ENCODE data around the gene PARP16. TPM values are rescaled to one million over a fixed set of nuclear protein-coding genes. Genes with fewer than 3 reads are reported as not detected.

Gene PARP16
- total RNA-seq, 1 donor from 2014 or later = 2.8 TPM

DNA sequence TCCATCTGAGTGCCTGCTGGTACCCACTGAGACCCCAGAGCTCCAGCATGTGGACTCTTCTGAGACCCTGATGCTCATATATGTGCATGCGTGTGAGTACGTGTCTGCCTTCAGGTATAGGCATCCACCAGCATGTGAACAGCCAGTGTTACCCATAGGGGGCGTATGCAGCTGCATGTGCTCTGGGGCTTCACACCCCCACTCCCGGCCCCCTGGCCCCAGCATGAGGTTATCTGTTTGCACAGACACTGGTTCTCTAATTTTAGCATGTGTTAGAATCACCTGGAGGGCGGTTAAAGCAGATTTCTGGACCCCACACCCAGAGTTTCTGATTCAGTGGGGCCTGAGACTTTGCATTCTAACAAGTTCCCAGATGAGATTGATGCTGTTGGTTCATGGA is 74.6 kb downstream of the PARP16 start:
- Mint-ChIP-seq H3K4me3 (ENCODE audit: unreplicated experiment) (no peak overlapping the region), H3K27me3 (ENCODE audit: unreplicated experiment) (peaks cover 3% of the 10 kb centered on the region), H3K9me3 (ENCODE audit: unreplicated experiment) (no peaks in the 10 kb centered on the region), H3K4me1 (ENCODE audit: unreplicated experiment) (no peaks in the 10 kb centered on the region), H3K27ac (ENCODE audit: unreplicated experiment) (no peak overlapping the region), H3K36me3 (ENCODE audit: low read depth, unreplicated experiment) (no peaks in the 10 kb centered on the region)
- TF ChIP-seq, protein P1, sequence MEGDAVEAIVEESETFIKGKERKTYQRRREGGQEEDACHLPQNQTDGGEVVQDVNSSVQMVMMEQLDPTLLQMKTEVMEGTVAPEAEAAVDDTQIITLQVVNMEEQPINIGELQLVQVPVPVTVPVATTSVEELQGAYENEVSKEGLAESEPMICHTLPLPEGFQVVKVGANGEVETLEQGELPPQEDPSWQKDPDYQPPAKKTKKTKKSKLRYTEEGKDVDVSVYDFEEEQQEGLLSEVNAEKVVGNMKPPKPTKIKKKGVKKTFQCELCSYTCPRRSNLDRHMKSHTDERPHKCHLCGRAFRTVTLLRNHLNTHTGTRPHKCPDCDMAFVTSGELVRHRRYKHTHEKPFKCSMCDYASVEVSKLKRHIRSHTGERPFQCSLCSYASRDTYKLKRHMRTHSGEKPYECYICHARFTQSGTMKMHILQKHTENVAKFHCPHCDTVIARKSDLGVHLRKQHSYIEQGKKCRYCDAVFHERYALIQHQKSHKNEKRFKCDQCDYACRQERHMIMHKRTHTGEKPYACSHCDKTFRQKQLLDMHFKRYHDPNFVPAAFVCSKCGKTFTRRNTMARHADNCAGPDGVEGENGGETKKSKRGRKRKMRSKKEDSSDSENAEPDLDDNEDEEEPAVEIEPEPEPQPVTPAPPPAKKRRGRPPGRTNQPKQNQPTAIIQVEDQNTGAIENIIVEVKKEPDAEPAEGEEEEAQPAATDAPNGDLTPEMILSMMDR (IDR thresholded peaks at IDR 0.05; ENCODE audit: unreplicated experiment) = peak; percentile 54
- DNase-seq (ENCODE audit: low spot score) = peak; percentile 37

GRCh38 chr15:65211482-65211982 is 75.2 kb downstream of the PARP16 start:
- Mint-ChIP-seq H3K4me1 (ENCODE audit: unreplicated experiment) (no peaks in the 10 kb centered on the region), H3K36me3 (ENCODE audit: low read depth, unreplicated experiment) (no peaks in the 10 kb centered on the region), H3K27ac (ENCODE audit: unreplicated experiment) (no peak overlapping the region), H3K9me3 (ENCODE audit: unreplicated experiment) (no peaks in the 10 kb centered on the region), H3K27me3 (ENCODE audit: unreplicated experiment) (peaks cover 5% of the 10 kb centered on the region), H3K4me3 (ENCODE audit: unreplicated experiment) (no peak overlapping the region)
- DNase-seq (ENCODE audit: low spot score) = no peak
- TF ChIP-seq, protein P1 (IDR thresholded peaks at IDR 0.05; ENCODE audit: unreplicated experiment) = no peak

- Mint-ChIP-seq H3K4me3 (ENCODE audit: unreplicated experiment) (no peak within 1 kb of the TSS), H3K36me3 (ENCODE audit: low read depth, unreplicated experiment) (no peaks in the 10 kb centered on the region)
- TF ChIP-seq, protein P1 (IDR thresholded peaks at IDR 0.05; ENCODE audit: unreplicated experiment) = no peak
Observed at GRCh38 chr15:65210770-65211481, 75.8 kb downstream of the PARP16 start, which contains the start of gene CILP. CILP (minus strand) TSS chr15:65211473; CDS start chr15:65209755, 1,718 bp downstream.

DNA sequence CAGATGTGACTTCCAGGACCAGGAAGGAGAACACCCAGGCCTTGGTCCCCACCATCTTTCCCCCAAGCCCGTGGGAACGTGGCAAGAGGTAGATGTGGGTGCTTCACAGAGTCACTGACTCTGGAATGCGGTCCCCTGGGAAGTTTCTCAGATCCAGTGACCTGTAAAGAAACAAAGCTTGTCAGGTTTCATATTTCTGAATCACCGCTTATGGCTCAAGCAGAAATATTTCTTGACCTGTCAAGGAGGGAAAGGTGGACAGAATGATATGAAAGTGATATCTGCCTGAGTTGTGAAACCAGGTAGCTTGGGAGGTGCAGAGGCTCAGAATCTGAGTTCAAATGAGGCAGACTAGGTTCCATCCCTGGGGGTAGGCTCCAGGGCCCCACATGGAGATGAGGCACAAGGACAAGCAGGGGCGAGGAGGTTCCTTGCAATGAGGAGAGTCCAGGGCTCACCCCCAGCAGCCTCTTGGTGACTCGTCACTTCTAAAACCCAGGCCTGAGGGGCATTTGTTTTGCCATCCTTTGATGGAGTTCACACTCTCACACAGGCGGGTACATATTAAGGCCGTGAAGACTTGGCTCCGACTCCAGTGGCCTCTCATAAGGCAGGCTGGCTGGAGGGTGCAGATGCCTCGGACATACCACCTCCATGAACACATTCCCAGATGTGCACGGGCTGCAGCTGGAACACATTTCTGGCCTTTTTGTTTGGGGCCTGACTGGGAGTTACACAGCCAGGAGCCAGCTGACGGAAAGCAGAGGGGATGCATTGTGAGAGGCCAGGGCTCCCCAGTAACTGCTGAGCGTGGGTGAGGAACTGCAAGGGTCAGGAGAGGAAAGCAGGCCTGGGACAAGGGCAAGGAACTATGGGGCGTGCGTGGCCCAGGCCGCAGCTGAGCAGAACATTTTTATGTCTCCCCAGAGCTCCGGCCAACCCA is 76.7 kb downstream of the PARP16 start:
- H3K9me3 Mint-ChIP-seq (ENCODE audit: unreplicated experiment) = no peaks in the 10 kb centered on the region
- no peak for DNase-seq (ENCODE audit: low spot score)
- H3K36me3 Mint-ChIP-seq (ENCODE audit: low read depth, unreplicated experiment) = no peaks in the 10 kb centered on the region
- TF ChIP-seq, protein P1 (IDR thresholded peaks at IDR 0.05; ENCODE audit: unreplicated experiment) = no peak
- H3K4me3 Mint-ChIP-seq (ENCODE audit: unreplicated experiment) = no peak overlapping the region
- peaks cover 4% of the 10 kb centered on the region for H3K27me3 Mint-ChIP-seq (ENCODE audit: unreplicated experiment)
- no peak overlapping the region for H3K27ac Mint-ChIP-seq (ENCODE audit: unreplicated experiment)
- no peaks in the 10 kb centered on the region for H3K4me1 Mint-ChIP-seq (ENCODE audit: unreplicated experiment)

More at GRCh38 chr15:65210770-65211481, 75.8 kb downstream of the PARP16 start, which contains the start of gene CILP:
- no peak for DNase-seq (ENCODE audit: low spot score)
- Mint-ChIP-seq H3K9me3 (ENCODE audit: unreplicated experiment) (no peaks in the 10 kb centered on the region), H3K27ac (ENCODE audit: unreplicated experiment) (no peak within 1 kb of the TSS), H3K4me1 (ENCODE audit: unreplicated experiment) (no peaks in the 10 kb centered on the region), H3K27me3 (ENCODE audit: unreplicated experiment) (peaks cover 4% of the 10 kb centered on the region)
